Right renal pelvis (tissue), 4 donors: ENCODE data around the gene PRSS27. TPM values are rescaled to one million over a fixed set of nuclear protein-coding genes. Genes with fewer than 3 reads are reported as not detected.
A peak's percentile ranks its signal among the peaks of the same experiment; 100 is the strongest.
"Not testable (repeated sequence)": the region's sequence is repeated elsewhere in the genome, so short reads cannot be mapped to it uniquely, and the experiment has no call there.

Experiments used
- DNase-seq, 4 donors: peaks; one replicate each; pipeline ENCODE4 v3.0.0-alpha.2; 2013; ENCODE audit warnings: low read depth in 4 of 4, low spot score in 3 of 4, missing footprints in 1 of 4
- polyA plus RNA-seq, 4 donors: library from polyadenylated mRNA; unstranded; fragments of 120-200 nt; gene quantifications; one replicate each; pipeline ENCODE4 v1.2.1, GENCODE V29; 2013; ENCODE audit not compliant: insufficient read length in 4 of 4

PRSS27 gene
- polyA plus RNA-seq, 4 donors = 1.3 to 2.1 (median 1.4) TPM

- DNase-seq = peak; percentile 93 to 95 (median 94)
These were observed 37.6 kb downstream of the PRSS27 start, which contains the start of gene KCTD5 for GRCh38 chr16:2682209-2683021. KCTD5 (plus strand) TSS chr16:2682523; CDS start chr16:2682549, 26 bp downstream.

GRCh38 chr16:2680360-2680759 is 39.7 kb downstream of the PRSS27 start:
- not testable (repeated sequence) for DNase-seq

- DNase-seq = not testable (repeated sequence)
These were observed 40.1 kb downstream of the PRSS27 start for GRCh38 chr16:2679902-2680301.

GRCh38 chr16:2678206-2678965 is 41.6 kb downstream of the PRSS27 start:
- DNase-seq = not testable (repeated sequence)

GRCh38 chr16:2676937-2677336 is 43.1 kb downstream of the PRSS27 start:
- not testable (repeated sequence) for DNase-seq

- DNase-seq = no peak
These were observed 44.3 kb downstream of the PRSS27 start for GRCh38 chr16:2675714-2676113.

- DNase-seq = no peak
These were observed 45.0 kb downstream of the PRSS27 start for GRCh38 chr16:2675021-2675420.

- peak; percentile 67 to 87 (median 83) for DNase-seq
These were observed 46.7 kb downstream of the PRSS27 start for GRCh38 chr16:2673066-2673999.

GRCh38 chr16:2671741-2672140 is 48.3 kb downstream of the PRSS27 start:
- no peak for DNase-seq

GRCh38 chr16:2671193-2671592 is 48.8 kb downstream of the PRSS27 start:
- DNase-seq = not testable (repeated sequence)

- not testable (repeated sequence) for DNase-seq
These were observed 50.0 kb downstream of the PRSS27 start for GRCh38 chr16:2670017-2670416.

GRCh38 chr16:2669587-2669986 is 50.4 kb downstream of the PRSS27 start:
- DNase-seq = not testable (repeated sequence)

GRCh38 chr16:2666671-2667070 is 53.4 kb downstream of the PRSS27 start:
- DNase-seq = not testable (repeated sequence)

GRCh38 chr16:2664574-2664982 is 55.4 kb downstream of the PRSS27 start:
- no peak for DNase-seq

GRCh38 chr16:2663553-2664546 is 56.2 kb downstream of the PRSS27 start:
- no peak for DNase-seq
